Activated effector memory CD4-positive, alpha-beta T cell treated with Interleukin-2 at 50 U/mL for 16 hours (primary cell): ENCODE measurements around the gene LIMS2.

ENCODE experiments used
- DNase-seq: peaks from one replicate; pipeline ENCODE4 v3.0.0-alpha.2; 2020

Gene LIMS2

GRCh38 chr2:127619203-127619590 lies 56.1 kb downstream of the LIMS2 start:
- DNase-seq: no peak

- DNase-seq: no peak
Measured at GRCh38 chr2:127618551-127619202, 56.7 kb downstream of the LIMS2 start.

GRCh38 chr2:127615511-127616166 lies 59.7 kb downstream of the LIMS2 start:
- DNase-seq: no peak

GRCh38 chr2:127614731-127615130 lies 60.6 kb downstream of the LIMS2 start:
- no peak for DNase-seq

- DNase-seq: no peak
Measured at GRCh38 chr2:127614246-127614645, 61.1 kb downstream of the LIMS2 start.

- DNase-seq: no peak
Measured at GRCh38 chr2:127612111-127612822, 63.1 kb downstream of the LIMS2 start.

- DNase-seq: no peak
Measured at GRCh38 chr2:127611076-127611925, 64.0 kb downstream of the LIMS2 start.

- DNase-seq: no peak
Measured at GRCh38 chr2:127610561-127610960, 64.8 kb downstream of the LIMS2 start.

- no peak for DNase-seq
Measured at GRCh38 chr2:127609818-127610217, 65.5 kb downstream of the LIMS2 start.

- DNase-seq: no peak
Measured at GRCh38 chr2:127609031-127609751, 66.1 kb downstream of the LIMS2 start.

GRCh38 chr2:127608061-127609030 lies 67.0 kb downstream of the LIMS2 start:
- no peak for DNase-seq

- DNase-seq: no peak
Measured at GRCh38 chr2:127607399-127607908, 67.9 kb downstream of the LIMS2 start.

GRCh38 chr2:127606625-127607398 lies 68.5 kb downstream of the LIMS2 start:
- no peak for DNase-seq

GRCh38 chr2:127605691-127606263 lies 69.6 kb downstream of the LIMS2 start:
- no peak for DNase-seq

- no peak for DNase-seq
Measured at GRCh38 chr2:127604986-127605385, 70.3 kb downstream of the LIMS2 start.

GRCh38 chr2:127599211-127599610 lies 76.1 kb downstream of the LIMS2 start:
- DNase-seq: no peak

- no peak for DNase-seq
Measured at GRCh38 chr2:127598711-127599110, 76.6 kb downstream of the LIMS2 start.

GRCh38 chr2:127597984-127598380 lies 77.3 kb downstream of the LIMS2 start:
- no peak for DNase-seq

GRCh38 chr2:127597046-127597983 lies 78.0 kb downstream of the LIMS2 start:
- DNase-seq: no peak
